ENCODE data around the gene OBSL1. TPM values are rescaled to one million over a fixed set of nuclear protein-coding genes. Genes with fewer than 3 reads are reported as not detected.

The OBSL1 gene
- total and polyA plus RNA-seq, 2 donors (not counting 3 experiments of a cell fraction or from before 2014, with no cell fraction given): 16.7 to 20.7 TPM

DNA sequence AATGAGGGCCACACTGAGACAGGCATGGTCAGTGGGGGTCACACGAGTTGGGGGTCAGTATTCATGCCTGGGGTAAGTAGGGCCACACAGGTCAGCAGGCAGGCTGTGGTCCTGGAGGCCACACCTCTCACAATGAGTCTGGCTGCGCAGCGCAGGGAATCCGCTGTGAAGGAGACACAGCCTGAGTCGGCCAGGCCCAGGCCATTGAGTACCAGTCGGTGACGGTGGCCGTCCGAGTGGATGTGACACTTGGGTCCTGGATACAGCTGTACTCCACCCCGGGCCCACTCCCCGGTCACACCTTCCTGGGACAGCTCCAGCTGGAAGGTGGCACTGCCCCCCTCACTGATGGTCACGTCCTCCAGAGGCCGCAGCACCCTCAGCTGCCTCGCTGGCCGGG lies 17.0 kb downstream of the OBSL1 start:
- Histone ChIP-seq H3K4me2 (ENCODE audit: insufficient read depth, low read length) (no peak overlapping the region), H3K4me3 (replicated peaks in 1 of 3; ENCODE audit: insufficient read depth in 1 of 3, low read depth in 1 of 3, low read length in 3 of 3) (no peak overlapping the region), H3K36me3 (ENCODE audit: control insufficient read depth in 2 of 2, extremely low read depth in 1 of 2, insufficient read depth in 2 of 2, low read length in 2 of 2) (no peaks in the 10 kb centered on the region), H3K9me3 (replicated peaks; ENCODE audit: control insufficient read depth, insufficient read depth, low read length) (no peaks in the 10 kb centered on the region), H3K79me2 (ENCODE audit: control insufficient read depth, insufficient read depth, low read length) (no peaks in the 10 kb centered on the region), H3K4me1 (ENCODE audit: control insufficient read depth, extremely low read depth, insufficient read depth, low read length) (no peaks in the 10 kb centered on the region), H3K9ac (replicated peaks; ENCODE audit: extremely low read depth, insufficient read depth, low read length) (no peak overlapping the region), H3K9me1 (replicated peaks; ENCODE audit: control insufficient read depth, extremely low read depth, insufficient read depth, low read length) (no peaks in the 10 kb centered on the region), H4K20me1 (replicated peaks; ENCODE audit: control insufficient read depth, extremely low read depth, insufficient read depth, low read length) (no peaks in the 10 kb centered on the region), H3K27me3 (ENCODE audit: control insufficient read depth in 2 of 2, insufficient read depth in 2 of 2, low read length in 2 of 2) (peaks cover 16 to 19% of the 10 kb centered on the region in 2 experiments), H2AFZ (ENCODE audit: low read depth, low read length) (no peak overlapping the region), H3K27ac (ENCODE audit: insufficient read depth, low read depth, low read length) (no peak overlapping the region)
- ChIA-PET CTCF (no interaction called here), POLR2A (no interaction called here)
- DNase-seq (ENCODE audit: low read depth, low spot score) (no peak), FAIRE-seq (no peak)
- TF ChIP-seq POLR2AphosphoS5 (IDR thresholded peaks at IDR 0.05; ENCODE audit: insufficient read depth, low read depth, low read length): no peak
- TF ChIP-seq GATA2 (IDR thresholded peaks at IDR 0.05; ENCODE audit: insufficient read depth, insufficient read length, low read depth, low read length): no peak
- no peak for TF ChIP-seq FOS (IDR thresholded peaks at IDR 0.05; ENCODE audit: borderline replicate concordance, insufficient read depth, low read length)
- TF ChIP-seq POLR2A (IDR thresholded peaks at IDR 0.05; ENCODE audit: low read depth, low read length): no peak
- TF ChIP-seq EZH2 (IDR thresholded peaks at IDR 0.05; ENCODE audit: borderline replicate concordance, low read depth, low read length, severe bottlenecking): no peak
- no peak for TF ChIP-seq JUN (IDR thresholded peaks at IDR 0.05; ENCODE audit: borderline replicate concordance, insufficient read depth, insufficient read length, low read depth)
- TF ChIP-seq, protein P1, sequence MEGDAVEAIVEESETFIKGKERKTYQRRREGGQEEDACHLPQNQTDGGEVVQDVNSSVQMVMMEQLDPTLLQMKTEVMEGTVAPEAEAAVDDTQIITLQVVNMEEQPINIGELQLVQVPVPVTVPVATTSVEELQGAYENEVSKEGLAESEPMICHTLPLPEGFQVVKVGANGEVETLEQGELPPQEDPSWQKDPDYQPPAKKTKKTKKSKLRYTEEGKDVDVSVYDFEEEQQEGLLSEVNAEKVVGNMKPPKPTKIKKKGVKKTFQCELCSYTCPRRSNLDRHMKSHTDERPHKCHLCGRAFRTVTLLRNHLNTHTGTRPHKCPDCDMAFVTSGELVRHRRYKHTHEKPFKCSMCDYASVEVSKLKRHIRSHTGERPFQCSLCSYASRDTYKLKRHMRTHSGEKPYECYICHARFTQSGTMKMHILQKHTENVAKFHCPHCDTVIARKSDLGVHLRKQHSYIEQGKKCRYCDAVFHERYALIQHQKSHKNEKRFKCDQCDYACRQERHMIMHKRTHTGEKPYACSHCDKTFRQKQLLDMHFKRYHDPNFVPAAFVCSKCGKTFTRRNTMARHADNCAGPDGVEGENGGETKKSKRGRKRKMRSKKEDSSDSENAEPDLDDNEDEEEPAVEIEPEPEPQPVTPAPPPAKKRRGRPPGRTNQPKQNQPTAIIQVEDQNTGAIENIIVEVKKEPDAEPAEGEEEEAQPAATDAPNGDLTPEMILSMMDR (IDR thresholded peaks at IDR 0.05; ENCODE audit: extremely low read depth in 1 of 2, insufficient read depth in 1 of 2, low read depth in 1 of 2, low read length in 2 of 2): no peak
- TF ChIP-seq MAX (IDR thresholded peaks at IDR 0.05; ENCODE audit: insufficient read depth, insufficient read length): no peak
- no peak for TF ChIP-seq MYC (IDR thresholded peaks at IDR 0.05; ENCODE audit: low read depth, low read length)
- dilution Hi-C loops (cut with MboI; ENCODE audit: extremely low pct_ligation_motif_present, low sequenced_read_pairs): no loop called here
- intact Hi-C loops (cut with micrococcal nuclease): no loop called here
- BruUV-seq (replicated peaks): no TSS peak

Measured in endothelial cell of umbilical vein (primary cell).